ENCODE results near the gene FXR2.

The FXR2 gene

DNA sequence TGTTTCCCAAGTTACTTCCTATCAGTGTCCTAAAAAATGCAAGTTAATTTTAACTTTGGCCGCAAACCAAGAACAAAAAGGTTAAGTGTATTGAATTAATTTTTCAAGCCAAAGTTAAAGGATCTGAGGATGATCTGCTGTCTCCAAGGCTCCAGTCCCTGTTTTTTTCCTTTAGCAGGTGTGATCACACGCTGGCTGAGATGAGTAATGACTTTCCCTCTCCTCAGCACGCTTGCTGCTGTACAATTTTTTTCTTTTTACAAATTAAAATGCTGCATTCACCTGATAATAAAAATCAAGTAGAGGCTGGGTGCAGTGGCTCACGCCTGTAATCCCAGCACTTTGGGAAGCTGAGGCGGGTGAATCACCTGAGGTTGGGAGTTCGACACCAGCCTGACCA is 69.8 kb downstream of the FXR2 start:
- no peak for DNase-seq
